Activated CD8-positive, alpha-beta T cell treated with anti-CD3 and anti-CD28 coated beads for 36 hours (primary cell): Measurements from ENCODE around the gene PLEKHO1. TPM values are rescaled to one million over a fixed set of nuclear protein-coding genes. Genes with fewer than 3 reads are reported as not detected.

Experiments
- ATAC-seq: fragments of 200-7000 bp; cut with Tn5 transposase; one replicate; pipeline ENCODE4 v1.10.0; 2021; ENCODE audit warnings: mild to moderate bottlenecking, moderate library complexity
- CTCF ChIA-PET: fragments of 350-600 bp; sonication (Branson Sonifier 250); formaldehyde crosslinking; loops from one replicate; lab custom pipeline; 2021; ENCODE audit warnings: antibody characterized with exemption; lab: Charles Lee
- POLR2A ChIA-PET: fragments of 350-600 bp; sonication (Branson Sonifier 250); formaldehyde crosslinking; loops from one replicate; lab custom pipeline; 2021; ENCODE audit warnings: antibody characterized with exemption; lab: Charles Lee
- DNase-seq: peaks from one replicate; pipeline ENCODE4 v3.0.0-alpha.2; 2020
- H3K27ac Mint-ChIP-seq: one replicate; pipeline ENCODE4 v1.8.0; 2021; ENCODE audit warnings: mild to moderate bottlenecking, mixed read lengths
- H3K27me3 Mint-ChIP-seq: one replicate; pipeline ENCODE4 v1.8.0; 2021; ENCODE audit warnings: mixed read lengths
- H3K36me3 Mint-ChIP-seq: one replicate; pipeline ENCODE4 v1.8.0; 2021; ENCODE audit warnings: low read depth, mixed read lengths
- H3K4me1 Mint-ChIP-seq: one replicate; pipeline ENCODE4 v1.8.0; 2021; ENCODE audit warnings: low read depth, mixed read lengths
- H3K4me3 Mint-ChIP-seq: one replicate; pipeline ENCODE4 v1.8.0; 2021; ENCODE audit warnings: mild to moderate bottlenecking, moderate library complexity, mixed read lengths
- H3K9me3 Mint-ChIP-seq: one replicate; pipeline ENCODE4 v1.8.0; 2021; ENCODE audit warnings: mixed read lengths
- intact Hi-C: fragments of 100-400 bp; cut with micrococcal nuclease; formaldehyde crosslinking; loops from one replicate; pipeline ENCODE4 v1.10.0; 2022
- total RNA-seq, 2 experiments: library from RNA; stranded (reverse); gene quantifications; one replicate each; pipeline ENCODE4 v1.2.3, GENCODE V29; 2021
- TF ChIP-seq, protein P1 (sequence below): fragments of 200-600 bp; IDR thresholded peaks from one replicate; pipeline ENCODE4 v1.8.0; 2022; ENCODE audit warnings: antibody characterized with exemption, mild to moderate bottlenecking

The PLEKHO1 gene
- total RNA-seq, 2 experiments from 2014 or later: 18.2 to 19.0 TPM

- CTCF ChIA-PET: interaction anchor here (0.8 to 9.2 kb wide), 40 partner anchors 8 to 222 kb away, joined by 3 to 118 read pairs (median 4); partner anchors contain the start of gene VPS45
- H3K36me3 Mint-ChIP-seq: no peaks in the 10 kb centered on the region
- H3K4me1 Mint-ChIP-seq: peaks cover 25% of the 10 kb centered on the region
- TF ChIP-seq, protein P1, sequence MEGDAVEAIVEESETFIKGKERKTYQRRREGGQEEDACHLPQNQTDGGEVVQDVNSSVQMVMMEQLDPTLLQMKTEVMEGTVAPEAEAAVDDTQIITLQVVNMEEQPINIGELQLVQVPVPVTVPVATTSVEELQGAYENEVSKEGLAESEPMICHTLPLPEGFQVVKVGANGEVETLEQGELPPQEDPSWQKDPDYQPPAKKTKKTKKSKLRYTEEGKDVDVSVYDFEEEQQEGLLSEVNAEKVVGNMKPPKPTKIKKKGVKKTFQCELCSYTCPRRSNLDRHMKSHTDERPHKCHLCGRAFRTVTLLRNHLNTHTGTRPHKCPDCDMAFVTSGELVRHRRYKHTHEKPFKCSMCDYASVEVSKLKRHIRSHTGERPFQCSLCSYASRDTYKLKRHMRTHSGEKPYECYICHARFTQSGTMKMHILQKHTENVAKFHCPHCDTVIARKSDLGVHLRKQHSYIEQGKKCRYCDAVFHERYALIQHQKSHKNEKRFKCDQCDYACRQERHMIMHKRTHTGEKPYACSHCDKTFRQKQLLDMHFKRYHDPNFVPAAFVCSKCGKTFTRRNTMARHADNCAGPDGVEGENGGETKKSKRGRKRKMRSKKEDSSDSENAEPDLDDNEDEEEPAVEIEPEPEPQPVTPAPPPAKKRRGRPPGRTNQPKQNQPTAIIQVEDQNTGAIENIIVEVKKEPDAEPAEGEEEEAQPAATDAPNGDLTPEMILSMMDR: peak; percentile 69
- intact Hi-C loops: loop anchor here (2.0 to 5.0 kb wide), 2 partner anchors 15 to 204 kb away; no protein-coding TSS in a partner anchor
- peak; percentile 43 for ATAC-seq
- POLR2A ChIA-PET: interaction anchor here (1.0 kb wide), 2 partner anchors 92 to 98 kb away, joined by 3 read pairs; no protein-coding TSS in a partner anchor
- H3K9me3 Mint-ChIP-seq: no peaks in the 10 kb centered on the region
- no peak overlapping the region for H3K4me3 Mint-ChIP-seq
- no peak overlapping the region for H3K27ac Mint-ChIP-seq
- no peaks in the 10 kb centered on the region for H3K27me3 Mint-ChIP-seq
- DNase-seq: peak; percentile 70
Observed at GRCh38 chr1:150165622-150166612, 16.2 kb downstream of the PLEKHO1 start.

- peak; percentile 79 for ATAC-seq
- TF ChIP-seq, protein P1: peak; percentile 72
- H3K27me3 Mint-ChIP-seq: no peaks in the 10 kb centered on the region
- ChIA-PET CTCF (interaction anchor here (0.7 to 6.1 kb wide), 19 partner anchors 9 to 281 kb away, joined by 3 to 54 read pairs (median 3); partner anchors contain the start of gene VPS45), POLR2A (interaction anchor here (0.5 to 1.0 kb wide), 2 partner anchors 96 to 143 kb away, joined by 3 read pairs; no protein-coding TSS in a partner anchor)
- peak; percentile 82 for DNase-seq
- no peaks in the 10 kb centered on the region for H3K36me3 Mint-ChIP-seq
- intact Hi-C loops: loop anchor here (2.0 to 5.0 kb wide), 2 partner anchors 96 to 207 kb away; no protein-coding TSS in a partner anchor
- H3K9me3 Mint-ChIP-seq: no peaks in the 10 kb centered on the region
- no peak overlapping the region for H3K27ac Mint-ChIP-seq
- no peak overlapping the region for H3K4me3 Mint-ChIP-seq
- no peaks in the 10 kb centered on the region for H3K4me1 Mint-ChIP-seq
Observed at GRCh38 chr1:150168960-150169601, 19.4 kb downstream of the PLEKHO1 start.

DNA sequence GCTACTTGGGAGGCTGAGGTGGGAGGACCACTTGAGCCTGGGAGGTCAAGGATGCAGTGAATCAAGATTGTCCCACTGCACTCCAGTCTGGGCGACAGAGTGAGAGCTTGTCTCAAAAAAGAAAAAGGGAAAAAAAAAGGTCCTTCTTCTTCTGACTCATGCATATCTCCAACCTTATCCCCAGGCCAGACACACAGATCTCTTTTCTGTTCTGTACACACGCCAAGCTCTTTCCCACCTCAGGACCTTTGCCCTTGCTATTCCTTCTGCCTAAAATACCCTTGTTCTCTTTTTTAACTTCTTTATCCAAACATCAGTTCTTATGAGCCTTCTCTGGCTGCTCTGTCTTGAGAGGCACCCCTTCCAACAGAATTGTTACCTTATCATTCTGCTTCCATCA lies 22.1 kb downstream of the PLEKHO1 start:
- H3K9me3 Mint-ChIP-seq: no peaks in the 10 kb centered on the region
- POLR2A ChIA-PET: interaction anchor here (1.0 kb wide), 1 partner anchor 14 kb away, joined by 3 read pairs; no protein-coding TSS in a partner anchor

DNA sequence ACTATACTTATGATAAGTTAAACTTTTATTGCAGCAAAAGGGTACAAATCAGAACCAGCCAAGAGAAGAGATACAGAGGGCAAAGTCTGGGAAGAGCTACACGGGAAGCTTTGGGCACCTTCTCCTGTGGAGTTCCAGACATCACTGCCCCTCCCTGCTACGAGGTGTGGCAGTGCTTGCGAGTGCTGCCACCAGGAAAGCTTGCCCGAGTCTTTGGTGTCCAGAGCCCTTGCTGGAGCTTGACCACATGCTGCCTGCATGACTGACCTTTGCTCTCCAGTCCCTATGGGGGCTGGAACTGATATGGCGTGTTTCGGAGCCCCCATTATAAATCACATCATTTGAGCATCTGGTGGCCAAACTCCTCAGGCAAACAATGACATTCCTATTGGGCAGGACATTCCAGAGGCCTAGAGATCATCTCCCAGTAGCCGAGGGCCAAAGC lies 23.4 kb downstream of the PLEKHO1 start:
- ATAC-seq (no peak), DNase-seq (no peak)
- intact Hi-C loops: no loop called here
- H3K4me3 Mint-ChIP-seq: no peak overlapping the region
- H3K4me1 Mint-ChIP-seq: no peaks in the 10 kb centered on the region
- CTCF ChIA-PET: interaction anchor here (2.2 to 6.1 kb wide), 2 partner anchors 14 to 99 kb away, joined by 8 to 54 read pairs; no protein-coding TSS in a partner anchor
- POLR2A ChIA-PET: no interaction called here
- no peaks in the 10 kb centered on the region for H3K27me3 Mint-ChIP-seq
- no peaks in the 10 kb centered on the region for H3K9me3 Mint-ChIP-seq
- no peak overlapping the region for H3K27ac Mint-ChIP-seq
- TF ChIP-seq, protein P1: no peak
- no peaks in the 10 kb centered on the region for H3K36me3 Mint-ChIP-seq

More for the DNA sequence above, 22.1 kb downstream of the PLEKHO1 start:
- CTCF ChIA-PET: interaction anchor here (1.0 to 6.1 kb wide), 4 partner anchors 15 to 98 kb away, joined by 3 to 54 read pairs (median 14); no protein-coding TSS in a partner anchor
- ATAC-seq (no peak), DNase-seq (no peak)
- Mint-ChIP-seq H3K27me3 (no peaks in the 10 kb centered on the region), H3K36me3 (no peaks in the 10 kb centered on the region), H3K27ac (no peak overlapping the region), H3K4me3 (no peak overlapping the region), H3K4me1 (no peaks in the 10 kb centered on the region)
- TF ChIP-seq, protein P1: no peak
- intact Hi-C loops: no loop called here
